GM11168 (cell line): ENCODE results near the gene CALHM3.

Source experiments
- in situ Hi-C: fragments of 300-500 bp; cut with MboI; formaldehyde crosslinking; loops from one replicate; pipeline ENCODE4 v1.12.0; 2022; ENCODE audit warnings: low sequenced_read_pairs; ENCODE audit not compliant: unreplicated experiment

Gene CALHM3

DNA sequence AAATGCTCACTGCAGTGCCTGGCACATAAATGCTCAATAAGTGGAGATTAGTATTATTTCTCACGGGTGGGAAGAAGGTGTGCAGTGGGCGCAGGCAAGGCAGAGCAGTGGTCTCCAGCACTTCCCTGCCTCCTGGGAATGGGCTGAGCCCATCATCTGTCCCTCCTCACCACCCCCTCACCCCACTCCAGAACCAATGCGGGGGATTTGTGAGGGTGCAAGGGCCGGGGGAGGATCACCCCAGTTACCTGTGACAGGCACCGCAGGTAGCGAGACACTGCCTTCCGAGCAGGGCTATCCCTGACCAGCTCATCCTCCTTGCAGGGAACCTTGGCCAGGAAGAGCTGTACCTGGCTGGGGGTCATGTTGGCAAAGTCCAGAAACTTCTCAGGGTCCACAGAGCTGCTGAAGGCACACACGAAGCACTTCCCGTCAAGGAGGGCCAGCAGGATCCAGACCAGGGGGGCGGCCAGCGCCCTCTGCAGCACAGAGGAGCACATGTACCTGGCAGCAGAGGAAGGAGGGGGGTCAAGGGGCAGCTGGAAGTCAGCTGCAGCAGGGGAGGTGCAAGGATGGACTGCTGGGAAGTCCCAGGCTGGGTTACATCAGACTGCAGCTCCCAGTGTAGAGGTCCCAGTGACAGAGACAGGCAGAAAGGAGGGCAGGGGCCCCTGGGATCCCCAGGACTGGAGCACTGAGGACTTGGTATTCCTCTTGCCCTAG lies 2.8 kb downstream of the CALHM3 start:
- in situ Hi-C loops, result no loop called here

DNA sequence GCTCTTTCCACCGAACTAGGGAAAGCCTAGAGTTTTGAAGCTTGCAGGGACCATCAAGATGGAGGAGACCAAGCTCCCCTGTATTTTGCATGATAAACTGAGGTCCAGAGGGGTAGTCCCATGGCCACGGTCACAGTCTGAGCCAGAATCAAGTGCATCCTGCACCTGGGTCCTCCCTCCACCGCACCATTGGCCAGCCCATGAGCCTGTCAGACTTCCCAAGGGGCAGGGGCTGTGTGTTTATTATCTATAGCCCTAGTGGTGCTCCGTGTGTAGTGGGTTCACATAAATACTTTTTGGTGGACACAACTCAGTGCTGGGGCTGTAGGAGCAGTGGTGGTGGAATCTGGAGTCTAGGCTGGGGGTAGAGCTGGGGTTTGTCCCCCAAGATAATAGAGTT lies 3.6 kb downstream of the CALHM3 start:
- in situ Hi-C loops, result no loop called here

DNA sequence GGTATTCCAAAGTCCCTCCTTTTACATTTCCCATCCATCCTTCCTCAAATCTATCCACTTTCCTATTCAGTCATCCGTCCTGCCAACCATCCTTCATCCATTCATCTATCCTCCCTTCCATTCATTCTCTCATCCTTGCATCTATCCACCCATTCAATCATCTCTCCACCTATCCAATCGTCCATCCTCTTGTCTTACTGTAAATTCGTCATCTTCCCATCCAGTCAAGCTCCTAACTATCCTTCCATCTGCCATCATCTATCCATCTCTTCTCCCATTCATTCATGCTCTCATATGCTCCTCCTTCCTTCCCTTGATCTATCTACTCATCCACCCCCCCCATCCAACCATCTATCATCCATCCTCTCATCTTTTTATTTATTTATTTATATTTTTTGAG lies 5.0 kb downstream of the CALHM3 start:
- in situ Hi-C loops, result no loop called here

DNA sequence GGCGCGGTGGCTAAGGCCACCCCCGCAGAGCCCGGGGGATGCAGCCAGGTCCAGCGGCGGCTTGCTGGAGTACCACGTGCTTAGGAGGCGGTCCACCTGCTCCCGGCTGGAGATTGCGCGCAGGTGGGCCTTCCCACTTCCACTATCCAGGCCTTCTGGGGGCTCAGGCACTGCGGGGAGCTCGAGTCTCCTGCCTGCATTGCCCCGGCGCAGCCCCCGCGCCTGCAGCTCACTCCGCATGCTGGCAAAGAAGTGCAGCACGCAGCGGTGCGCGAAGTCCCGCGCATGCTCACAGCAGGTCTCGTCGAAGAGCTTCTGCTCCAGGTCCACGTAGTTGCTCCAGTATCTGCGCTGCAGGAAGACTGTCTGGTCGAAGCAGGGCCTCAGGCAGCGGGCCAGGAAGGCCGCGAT lies 5.8 kb downstream of the CALHM3 start:
- in situ Hi-C loops, result no loop called here

DNA sequence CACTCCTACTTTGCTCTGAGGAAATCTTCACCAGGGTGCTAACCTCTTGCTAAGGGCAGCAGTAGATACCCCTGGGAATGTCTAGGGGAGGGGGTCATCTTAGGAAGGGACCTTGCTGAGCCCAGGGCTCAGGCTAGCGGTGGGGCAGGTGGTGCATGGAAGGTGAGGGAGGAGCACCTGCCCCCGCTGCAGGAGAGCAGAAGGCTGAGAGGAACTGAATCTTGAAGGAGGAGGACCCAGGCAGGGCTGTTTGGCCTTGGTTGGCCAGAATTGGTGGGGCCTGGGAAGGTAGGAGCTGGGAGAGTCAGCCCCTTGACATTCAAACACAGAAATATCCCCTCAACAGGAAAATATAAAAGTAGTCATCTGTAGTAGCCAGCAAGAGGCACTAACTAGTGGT lies 7.0 kb downstream of the CALHM3 start:
- in situ Hi-C loops, result no loop called here

DNA sequence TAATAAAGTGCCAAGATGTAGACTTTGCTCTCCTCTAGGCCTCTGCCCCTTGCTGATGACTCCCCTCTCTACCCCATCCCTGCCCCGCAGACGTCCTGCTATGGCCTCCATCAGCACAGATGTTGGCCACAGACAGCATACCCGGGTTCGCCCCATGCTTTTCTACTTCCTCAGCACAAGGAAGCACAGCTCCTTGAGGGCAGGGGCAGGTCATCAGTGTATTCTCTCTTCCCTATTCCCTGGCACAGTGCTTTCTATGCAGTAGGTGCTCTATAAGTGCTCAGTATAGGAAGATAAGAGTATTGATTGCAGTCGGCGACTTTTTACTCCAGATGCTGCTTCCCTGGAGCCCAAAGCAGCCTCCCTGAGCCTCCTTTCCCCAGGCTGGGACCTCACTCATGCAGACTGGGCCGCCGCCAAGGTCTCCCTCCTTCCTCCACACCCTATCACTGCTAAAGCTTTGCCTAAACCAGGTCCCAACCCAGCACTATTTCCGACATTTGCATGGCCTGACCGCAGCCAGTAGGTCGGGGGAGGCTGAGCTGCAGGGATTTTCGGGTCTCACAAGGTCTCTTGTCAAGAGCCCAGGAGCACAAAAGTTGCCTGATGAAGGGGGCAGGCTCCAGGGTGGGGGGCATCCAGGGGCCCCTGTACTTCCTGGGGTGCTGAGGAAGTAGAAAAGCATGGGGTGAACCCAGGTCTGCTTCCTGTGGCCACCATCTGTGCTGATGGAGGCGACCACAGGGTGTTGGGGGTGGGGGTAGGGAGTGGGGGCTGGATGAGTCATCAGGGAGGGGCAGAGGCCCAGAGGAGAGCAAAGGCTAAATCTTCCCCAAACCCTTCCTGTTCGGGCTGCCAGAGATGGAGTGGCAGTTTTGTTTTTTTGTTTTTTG lies 8.0 kb downstream of the CALHM3 start:
- in situ Hi-C loops, result no loop called here

DNA sequence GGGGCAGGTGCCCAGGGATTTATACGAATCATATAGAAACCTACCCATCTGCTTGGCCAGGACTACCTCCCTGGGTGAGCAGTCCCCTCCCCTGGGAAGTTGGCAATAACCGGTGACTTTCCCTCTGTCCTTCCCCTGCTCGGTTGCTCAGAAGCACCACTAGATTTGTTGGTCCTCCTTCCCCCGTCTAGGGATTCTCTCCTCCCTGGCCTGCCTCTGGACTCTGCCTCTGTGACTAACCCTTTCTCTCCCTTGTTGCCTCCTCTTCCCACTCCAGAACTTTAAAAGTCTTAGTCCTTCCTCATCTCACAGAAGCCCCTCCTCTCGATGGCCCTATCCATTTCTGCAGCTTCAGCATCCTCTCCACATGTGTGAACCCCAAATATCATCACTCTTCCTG lies 9.8 kb downstream of the CALHM3 start:
- in situ Hi-C loops, result no loop called here

DNA sequence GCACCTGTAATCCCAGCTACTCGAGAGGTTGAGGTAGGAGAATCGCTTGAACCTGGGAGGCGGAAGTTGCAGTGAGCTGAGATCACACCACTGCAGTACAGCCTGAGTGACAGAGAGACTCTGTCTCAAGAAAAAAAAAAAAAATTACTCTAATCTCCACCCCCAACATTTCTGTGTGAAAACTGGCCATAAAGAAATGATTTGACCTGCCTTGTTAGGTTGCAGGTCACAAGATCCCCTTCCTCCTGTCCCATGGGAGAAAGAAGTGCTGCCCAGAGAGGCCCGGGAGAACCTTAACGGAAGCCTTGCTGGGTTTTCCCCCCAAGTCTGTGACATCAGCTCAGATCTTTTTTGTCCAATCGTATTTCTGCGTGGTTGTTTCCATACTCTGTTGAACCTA lies 11.6 kb downstream of the CALHM3 start:
- in situ Hi-C loops, result no loop called here

DNA sequence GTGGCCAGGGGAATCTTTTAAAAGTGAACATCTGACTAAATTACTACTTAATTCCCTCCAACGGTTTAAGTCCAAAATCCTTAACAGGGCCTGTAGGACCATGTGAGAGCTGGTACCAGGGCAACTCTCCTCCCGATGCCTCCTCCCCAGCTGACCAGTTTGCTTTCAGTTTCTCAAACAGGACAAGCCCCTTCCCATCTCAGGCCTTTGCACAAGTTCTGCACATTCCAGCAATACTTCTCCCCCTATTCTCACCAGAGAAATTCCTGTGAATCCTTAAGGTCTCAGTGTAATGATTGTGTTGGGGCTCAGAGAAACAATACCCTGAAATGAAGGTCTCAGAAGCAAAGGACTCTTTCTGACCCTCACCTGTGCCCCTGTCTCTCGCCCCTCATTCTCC lies 12.3 kb downstream of the CALHM3 start:
- in situ Hi-C loops, result no loop called here

DNA sequence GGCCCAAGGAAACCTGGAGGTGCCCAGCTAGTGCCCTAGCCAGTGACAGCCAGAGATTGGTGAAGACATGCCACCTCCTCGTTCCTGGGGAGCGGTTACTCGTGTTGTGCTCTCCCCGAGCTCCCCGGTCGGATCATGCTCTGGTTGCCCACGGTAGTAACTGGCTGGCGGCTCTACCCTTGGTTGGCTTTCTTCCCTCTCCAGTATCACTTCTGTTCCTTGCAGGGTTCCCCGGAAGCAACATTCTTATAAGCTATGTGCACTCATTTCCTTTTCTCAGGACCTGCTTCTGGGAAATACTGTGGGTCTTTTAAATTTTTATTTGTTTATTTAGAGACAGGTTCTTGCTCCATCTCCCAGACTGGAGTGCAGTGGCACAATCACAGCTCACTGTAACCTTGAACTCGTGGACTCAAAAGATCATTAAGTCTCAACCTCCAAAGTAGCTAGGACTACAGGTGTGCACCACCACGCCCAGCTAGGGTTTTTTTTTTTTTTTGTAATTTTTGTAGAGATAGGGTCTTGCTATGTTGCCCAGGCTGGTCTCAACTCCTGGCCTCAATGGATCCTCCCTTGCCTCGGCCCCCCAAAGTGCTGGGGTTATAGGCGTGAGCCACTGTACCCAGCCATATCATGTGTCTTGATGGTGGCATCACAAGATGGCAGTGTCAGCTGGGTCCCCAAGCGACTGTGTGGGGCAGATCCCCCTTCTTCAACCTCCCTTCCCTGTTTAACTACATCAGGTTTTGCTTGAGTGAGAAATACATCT lies 13.4 kb downstream of the CALHM3 start:
- in situ Hi-C loops, result no loop called here

DNA sequence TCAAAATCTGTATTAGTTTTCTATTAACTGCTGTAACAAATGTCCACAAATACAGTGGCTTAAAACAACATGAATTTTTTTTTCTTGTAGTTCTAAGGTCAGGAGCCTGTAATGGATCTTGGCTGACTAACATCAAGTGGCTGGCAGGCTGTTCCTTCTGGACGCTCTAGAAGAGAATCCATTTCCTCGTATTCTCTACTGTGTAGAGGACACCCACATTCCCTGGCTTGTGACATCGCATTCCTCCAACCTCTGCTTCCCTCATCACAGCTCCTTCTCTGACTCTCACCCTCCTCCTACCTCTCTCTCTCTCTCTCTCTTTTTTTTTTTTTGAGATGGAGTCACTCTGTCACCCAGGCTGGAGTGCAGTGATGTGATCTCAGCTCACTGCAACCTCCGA lies 15.5 kb downstream of the CALHM3 start:
- in situ Hi-C loops, result no loop called here

DNA sequence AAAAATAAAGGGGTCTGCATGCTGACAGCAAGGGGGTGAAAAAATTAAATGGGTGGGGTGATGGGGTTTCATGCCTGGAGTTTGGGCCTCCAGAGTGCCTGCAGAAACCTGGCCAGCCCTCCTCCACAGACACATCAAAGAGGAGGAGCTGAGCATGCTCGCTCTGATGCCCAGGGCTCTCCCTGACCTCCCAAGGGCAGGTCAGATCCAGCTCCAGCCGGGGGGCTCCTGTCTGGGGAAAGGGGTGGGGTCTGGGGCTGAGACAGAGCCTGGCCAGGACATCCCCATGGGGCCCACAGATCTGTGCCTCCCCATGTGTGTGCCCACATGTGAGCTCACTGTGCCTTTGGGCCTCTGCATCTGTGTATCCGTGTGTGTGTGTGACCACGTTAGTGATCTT lies 19.4 kb downstream of the CALHM3 start:
- in situ Hi-C loops, result no loop called here

DNA sequence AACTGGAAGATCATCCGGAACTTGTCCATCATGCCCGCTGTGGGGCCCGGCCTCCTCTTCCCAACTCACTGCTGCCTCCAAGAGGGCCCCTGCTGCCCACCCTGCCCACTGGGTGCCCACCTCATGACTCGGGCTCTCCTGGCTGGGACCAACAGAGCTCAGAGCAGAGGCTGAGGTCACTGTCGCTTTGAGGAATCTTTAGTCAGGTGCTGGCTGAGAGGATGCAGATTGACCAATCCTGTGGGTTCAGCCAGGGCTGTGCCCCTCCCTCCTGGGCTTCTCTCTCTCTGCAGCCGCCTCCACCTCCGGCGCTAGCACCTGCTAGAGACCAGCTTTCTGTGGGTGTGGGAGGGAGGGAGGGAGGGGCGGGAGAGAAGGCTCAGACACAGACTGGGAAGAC lies 20.3 kb downstream of the CALHM3 start, which contains the start of gene CALHM1:
TSS of gene CALHM1 (minus strand) at position 181 of the 400 bp plus-strand sequence. CDS start at position 32, 149 bp downstream.
- in situ Hi-C loops, result no loop called here

DNA sequence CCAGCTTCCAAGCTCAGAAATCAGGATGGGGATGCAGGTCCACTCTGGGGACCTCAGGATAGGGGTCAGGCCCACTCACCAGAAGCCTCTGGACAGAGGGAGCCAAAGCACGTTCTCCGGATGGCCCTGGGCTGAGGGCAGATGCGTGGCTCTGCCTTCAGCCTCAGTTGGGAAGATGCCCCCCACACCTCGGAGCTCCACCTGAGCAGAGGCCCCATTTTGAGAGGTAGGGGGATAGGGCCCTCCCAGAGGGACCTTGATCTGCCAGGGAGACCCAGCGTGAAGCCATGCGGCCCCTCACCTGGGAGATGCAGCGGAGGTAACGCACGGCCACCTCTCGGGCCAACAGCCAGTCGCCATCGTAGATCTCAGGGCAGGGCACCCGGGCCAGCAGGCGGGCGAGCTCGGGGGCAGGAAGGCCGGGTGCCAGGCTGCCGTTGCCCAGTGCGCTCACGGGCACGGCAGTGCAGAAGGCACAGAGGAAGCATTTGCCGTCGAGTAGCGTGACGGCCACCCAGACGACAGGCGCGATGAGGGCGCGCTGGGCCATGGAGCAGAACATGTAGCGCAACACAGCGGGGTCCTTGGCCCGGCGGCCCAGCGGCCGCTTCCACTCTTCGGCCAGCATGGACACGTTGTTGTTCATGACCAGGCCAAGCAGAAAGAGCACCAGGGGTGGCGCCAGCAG lies 21.0 kb downstream of the CALHM3 start:
- in situ Hi-C loops, result no loop called here

DNA sequence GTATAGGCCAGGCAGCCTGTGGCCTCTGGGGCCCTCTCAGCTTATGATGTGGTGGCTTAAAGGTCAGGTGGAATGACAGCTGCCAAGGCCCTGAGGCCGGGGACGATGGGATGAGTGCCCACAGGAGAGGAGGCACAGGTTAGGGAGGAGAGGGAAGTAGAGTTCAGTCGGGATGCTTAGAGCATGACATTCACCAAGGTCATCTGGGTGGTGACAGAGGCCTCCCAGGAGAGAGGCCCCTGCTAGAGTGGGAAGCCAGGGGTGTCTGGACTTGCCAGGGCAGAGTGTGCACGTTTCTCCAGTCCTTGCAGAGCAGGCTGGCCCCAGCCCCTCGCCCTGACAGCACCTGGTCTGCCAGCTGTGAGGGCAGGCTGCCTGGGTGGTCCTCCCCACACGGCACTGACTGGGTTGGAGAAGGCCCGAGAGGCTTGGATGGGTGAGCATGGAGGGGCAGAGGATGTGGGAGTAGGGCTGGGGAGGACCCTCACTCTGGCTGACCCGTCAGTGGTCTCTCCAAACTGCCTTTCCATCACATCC lies 21.8 kb downstream of the CALHM3 start:
- in situ Hi-C loops, result no loop called here

DNA sequence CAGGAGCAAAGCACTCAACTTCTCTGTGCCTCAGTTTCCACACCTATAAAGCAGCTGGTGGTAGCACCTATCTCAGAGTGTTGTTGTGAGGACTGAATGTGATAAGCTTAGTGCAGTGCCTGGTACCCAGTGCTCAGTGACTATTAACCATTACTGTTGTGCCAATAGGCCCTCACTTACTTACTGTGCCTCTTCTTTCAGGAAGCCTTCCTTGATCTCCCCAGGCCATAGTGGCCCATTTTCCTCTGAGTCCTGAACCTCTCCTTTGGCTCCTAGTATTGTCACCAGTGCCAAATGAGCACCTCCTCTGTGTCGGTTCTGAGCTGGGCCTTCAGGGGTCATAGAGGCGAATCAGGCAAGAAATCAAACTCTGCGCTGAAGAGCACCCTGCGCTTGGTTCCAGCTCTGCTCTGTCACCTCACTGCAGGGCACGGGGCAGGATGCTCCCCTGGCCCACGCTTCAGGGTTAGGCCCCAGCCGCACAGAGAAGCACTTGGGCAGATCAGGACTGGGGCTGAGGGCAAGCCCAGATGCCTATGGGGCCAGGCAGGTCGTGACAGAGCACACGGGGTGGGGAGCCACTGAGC lies 22.9 kb downstream of the CALHM3 start:
- in situ Hi-C loops, result no loop called here

DNA sequence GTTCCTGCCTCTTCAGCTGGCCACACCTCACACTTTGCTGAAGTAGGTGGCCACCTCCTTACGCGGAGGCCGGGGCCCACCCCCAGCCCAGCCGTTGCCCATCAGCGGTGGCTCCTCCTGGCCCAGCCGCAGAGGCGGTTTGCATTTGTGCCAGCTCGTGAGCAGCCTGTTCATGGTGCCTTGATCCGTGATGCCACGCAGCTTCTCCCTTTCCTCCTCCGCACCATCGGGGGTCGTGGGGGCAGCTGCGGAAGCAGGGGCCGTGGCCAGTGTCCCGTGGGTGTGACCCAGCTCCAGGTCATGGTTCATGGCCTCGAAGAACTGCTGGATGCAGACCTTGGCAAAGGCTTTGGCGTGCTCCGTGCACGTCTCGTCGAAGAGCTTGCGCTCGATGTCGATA lies 23.8 kb downstream of the CALHM3 start:
- in situ Hi-C loops, result no loop called here

DNA sequence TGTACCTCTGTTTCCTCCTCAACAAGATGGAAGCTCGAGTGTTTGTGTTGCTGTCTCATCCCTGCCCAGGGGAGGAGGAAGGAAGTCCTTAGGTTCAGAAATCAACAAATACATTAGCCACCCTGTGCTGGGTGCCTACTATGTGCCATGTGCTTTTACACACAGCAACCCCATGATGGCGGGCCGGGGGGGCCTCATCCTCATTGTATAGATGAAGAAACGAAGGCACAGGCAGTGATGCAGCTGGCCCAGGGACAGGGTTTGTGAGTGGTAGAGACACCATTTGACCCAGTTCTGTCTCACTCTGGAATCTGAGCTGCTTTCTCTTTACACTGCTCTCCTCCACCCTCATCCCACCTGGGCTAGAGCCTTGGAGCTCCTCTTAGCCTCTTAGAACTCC lies 25.0 kb downstream of the CALHM3 start:
- in situ Hi-C loops, result no loop called here

DNA sequence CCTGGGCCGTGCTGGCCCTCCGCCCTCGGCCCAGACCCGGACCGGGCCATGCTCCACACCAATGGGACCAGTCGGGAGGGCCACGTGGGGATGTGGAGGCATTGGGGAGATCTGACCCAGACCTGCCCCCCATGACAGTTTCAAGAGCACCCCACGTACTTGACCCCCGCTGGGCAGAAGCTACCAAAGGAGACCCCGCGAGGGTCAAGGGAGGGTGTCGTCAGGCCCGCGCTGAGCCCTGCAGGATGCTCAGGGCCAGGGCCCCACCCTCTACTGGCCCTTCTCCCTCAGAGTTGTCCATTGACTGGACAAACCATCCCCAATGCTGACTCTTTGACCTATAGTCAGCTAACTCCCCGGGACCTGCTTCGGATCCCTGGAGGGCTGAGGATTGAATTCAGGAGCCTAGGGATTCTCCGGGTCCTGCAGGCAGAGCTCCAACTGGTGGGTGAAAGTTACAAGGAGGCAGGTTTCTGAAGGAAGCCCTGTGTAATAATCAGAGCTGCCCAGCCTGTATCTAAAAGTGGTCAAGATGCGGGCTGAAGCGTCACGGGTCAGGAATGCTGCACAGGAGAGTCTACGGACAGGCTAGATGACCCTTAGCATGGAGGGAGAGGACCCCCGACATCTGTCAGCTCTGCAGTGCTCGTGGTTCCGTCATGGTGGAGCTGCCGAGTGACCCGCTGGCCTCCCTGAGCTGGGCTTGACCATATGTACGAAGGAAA lies 26.4 kb downstream of the CALHM3 start:
- in situ Hi-C loops, result no loop called here
